ENCODE measurements around the gene RPS29.
"Not testable (repeated sequence)": the region's sequence is repeated elsewhere in the genome, so short reads cannot be mapped to it uniquely, and the experiment has no call there.

Gene RPS29

GRCh38 chr14:49594347-49595091 is 8.3 kb upstream of the RPS29 start:
- no peak for DNase-seq

- DNase-seq = no peak
These were observed 6.8 kb upstream of the RPS29 start for GRCh38 chr14:49593016-49593415.

- no peak for DNase-seq
These were observed 3.2 kb upstream of the RPS29 start for GRCh38 chr14:49589387-49589786.

- peak; percentile 30 for DNase-seq
These were observed 687 bp upstream of the RPS29 start for GRCh38 chr14:49586673-49587460.

- DNase-seq = not testable (repeated sequence)
These were observed 1.1 kb downstream of the RPS29 start for GRCh38 chr14:49584981-49585640.

GRCh38 chr14:49584058-49584457 is 2.1 kb downstream of the RPS29 start:
- no peak for DNase-seq

GRCh38 chr14:49583629-49584028 is 2.6 kb downstream of the RPS29 start:
- no peak for DNase-seq

- DNase-seq = no peak
These were observed 3.8 kb downstream of the RPS29 start for GRCh38 chr14:49582113-49582977.

GRCh38 chr14:49581209-49582112 is 4.7 kb downstream of the RPS29 start:
- no peak for DNase-seq

- no peak for DNase-seq
These were observed 6.3 kb downstream of the RPS29 start for GRCh38 chr14:49579841-49580240.

- no peak for DNase-seq
These were observed 8.0 kb downstream of the RPS29 start for GRCh38 chr14:49578141-49578540.

- DNase-seq = no peak
These were observed 12.1 kb downstream of the RPS29 start for GRCh38 chr14:49574038-49574437.

GRCh38 chr14:49569281-49569680 is 16.9 kb downstream of the RPS29 start:
- DNase-seq = no peak

- no peak for DNase-seq
These were observed 19.5 kb downstream of the RPS29 start for GRCh38 chr14:49566714-49567113.

GRCh38 chr14:49559979-49560768 is 26.0 kb downstream of the RPS29 start:
- DNase-seq = no peak

- no peak for DNase-seq
These were observed 32.3 kb downstream of the RPS29 start for GRCh38 chr14:49553892-49554291.

- DNase-seq = no peak
These were observed 33.1 kb downstream of the RPS29 start for GRCh38 chr14:49553106-49553505.

- no peak for DNase-seq
These were observed 34.6 kb downstream of the RPS29 start for GRCh38 chr14:49551569-49551968.

- DNase-seq = no peak
These were observed 35.6 kb downstream of the RPS29 start for GRCh38 chr14:49550286-49551184.

- no peak for DNase-seq
These were observed 36.3 kb downstream of the RPS29 start for GRCh38 chr14:49549881-49550280.
